ENCODE results near the gene SLC39A13.

The SLC39A13 gene

GRCh38 chr11:47403571-47403970 lies 4.8 kb upstream of the SLC39A13 start:
- no peak for DNase-seq (ENCODE audit: low read depth)

- no peak for DNase-seq (ENCODE audit: low read depth)
Observed at GRCh38 chr11:47406896-47407745, 1.3 kb upstream of the SLC39A13 start.

GRCh38 chr11:47408598-47409439 lies 429 bp downstream of the SLC39A13 start:
- no peak for DNase-seq (ENCODE audit: low read depth)

- no peak for DNase-seq (ENCODE audit: low read depth)
Observed at GRCh38 chr11:47409440-47410369, 1.3 kb downstream of the SLC39A13 start.

- DNase-seq (ENCODE audit: low read depth): no peak
Observed at GRCh38 chr11:47410370-47411264, 2.2 kb downstream of the SLC39A13 start.

- DNase-seq (ENCODE audit: low read depth): no peak
Observed at GRCh38 chr11:47411884-47412746, 3.7 kb downstream of the SLC39A13 start.

- DNase-seq (ENCODE audit: low read depth): no peak
Observed at GRCh38 chr11:47413351-47413750, 5.0 kb downstream of the SLC39A13 start.

- no peak for DNase-seq (ENCODE audit: low read depth)
Observed at GRCh38 chr11:47413908-47414684, 5.7 kb downstream of the SLC39A13 start.

GRCh38 chr11:47414685-47415070 lies 6.3 kb downstream of the SLC39A13 start:
- no peak for DNase-seq (ENCODE audit: low read depth)

- DNase-seq (ENCODE audit: low read depth): no peak
Observed at GRCh38 chr11:47415091-47415854, 6.9 kb downstream of the SLC39A13 start.

GRCh38 chr11:47415949-47416472 lies 7.6 kb downstream of the SLC39A13 start:
- DNase-seq (ENCODE audit: low read depth): no peak

GRCh38 chr11:47417712-47418111 lies 9.3 kb downstream of the SLC39A13 start:
- no peak for DNase-seq (ENCODE audit: low read depth)

GRCh38 chr11:47418454-47419259 lies 10.3 kb downstream of the SLC39A13 start:
- DNase-seq (ENCODE audit: low read depth): no peak

GRCh38 chr11:47425611-47426010 lies 17.2 kb downstream of the SLC39A13 start:
- DNase-seq (ENCODE audit: low read depth): no peak

GRCh38 chr11:47426062-47426956 lies 17.9 kb downstream of the SLC39A13 start, which contains the start of gene PSMC3:
Gene PSMC3 (minus strand): TSS chr11:47426439. CDS start chr11:47426279, 160 bp downstream.
- peak; percentile 97 for DNase-seq (ENCODE audit: low read depth)

GRCh38 chr11:47430524-47430923 lies 22.1 kb downstream of the SLC39A13 start:
- DNase-seq (ENCODE audit: low read depth): no peak

Measured in stimulated activated CD8-positive, alpha-beta memory T cell treated with anti-CD3 and anti-CD28 coated beads, Interleukin-15, amount 100 ng/mL, for 1 hour (primary cell).